GM11168 (cell line): ENCODE results near the gene LBHD2.

Experiments
- in situ Hi-C: fragments of 300-500 bp; cut with MboI; formaldehyde crosslinking; loops from one replicate; pipeline ENCODE4 v1.12.0; 2022; ENCODE audit warnings: low sequenced_read_pairs; ENCODE audit not compliant: unreplicated experiment

LBHD2 gene

GRCh38 chr14:103067231-103067954 is 16.6 kb upstream of the LBHD2 start:
- in situ Hi-C loops, result no loop called here

- in situ Hi-C loops, result no loop called here
Observed at GRCh38 chr14:103068351-103069073, 15.5 kb upstream of the LBHD2 start.

GRCh38 chr14:103070263-103070885 is 13.6 kb upstream of the LBHD2 start:
- in situ Hi-C loops, result no loop called here

GRCh38 chr14:103070971-103071542 is 13.0 kb upstream of the LBHD2 start:
- in situ Hi-C loops, result no loop called here

GRCh38 chr14:103071544-103072251 is 12.3 kb upstream of the LBHD2 start:
- in situ Hi-C loops, result no loop called here

- in situ Hi-C loops, result no loop called here
Observed at GRCh38 chr14:103072595-103073366, 11.2 kb upstream of the LBHD2 start.

- in situ Hi-C loops, result no loop called here
Observed at GRCh38 chr14:103073367-103073875, 10.6 kb upstream of the LBHD2 start.

- in situ Hi-C loops, result no loop called here
Observed at GRCh38 chr14:103073876-103074728, 9.9 kb upstream of the LBHD2 start.

GRCh38 chr14:103074729-103075367 is 9.2 kb upstream of the LBHD2 start:
- in situ Hi-C loops, result no loop called here

- in situ Hi-C loops, result no loop called here
Observed at GRCh38 chr14:103078420-103078749, 5.6 kb upstream of the LBHD2 start.

GRCh38 chr14:103078860-103079587 is 5.0 kb upstream of the LBHD2 start:
- in situ Hi-C loops, result no loop called here

- in situ Hi-C loops, result no loop called here
Observed at GRCh38 chr14:103081951-103082350, 2.1 kb upstream of the LBHD2 start.

GRCh38 chr14:103085106-103086091 is 1.4 kb downstream of the LBHD2 start:
- in situ Hi-C loops, result no loop called here

- in situ Hi-C loops, result no loop called here
Observed at GRCh38 chr14:103086771-103087342, 2.8 kb downstream of the LBHD2 start.

- in situ Hi-C loops, result no loop called here
Observed at GRCh38 chr14:103087343-103087835, 3.4 kb downstream of the LBHD2 start.

GRCh38 chr14:103088921-103089320 is 4.9 kb downstream of the LBHD2 start:
- in situ Hi-C loops, result no loop called here
